ENCODE data around the gene MPRIP.

DNA sequence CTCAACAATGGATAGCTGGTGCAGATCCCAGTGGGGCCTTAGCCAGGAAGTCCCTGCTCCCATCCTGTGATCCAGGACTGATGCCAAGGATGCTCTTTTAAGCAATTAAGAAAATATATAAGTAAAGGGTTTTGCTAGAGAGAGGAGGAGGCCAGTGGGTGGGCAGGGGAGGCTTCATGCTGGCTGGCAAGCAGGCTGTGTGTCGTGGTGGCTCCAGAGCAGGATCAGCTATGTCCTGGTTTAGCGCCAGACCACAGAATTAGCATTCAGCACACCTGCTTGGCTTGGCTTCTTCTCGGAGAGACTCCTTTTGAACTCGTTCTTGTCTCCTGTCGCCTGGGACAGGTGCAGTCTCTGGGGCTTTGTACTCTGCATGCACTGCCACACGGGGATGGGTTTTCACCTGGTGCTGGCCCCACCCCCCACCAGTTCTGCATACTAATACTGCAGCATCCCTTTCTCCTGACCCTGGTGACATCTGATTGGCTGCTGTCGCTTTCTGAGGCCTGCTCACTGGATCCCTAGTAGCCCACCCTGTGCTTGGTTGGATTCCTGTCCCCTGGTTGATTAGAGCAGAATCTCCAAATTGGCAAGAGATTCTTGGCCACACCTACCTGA is 97.8 kb downstream of the MPRIP start:
- TF ChIP-seq, protein P1, sequence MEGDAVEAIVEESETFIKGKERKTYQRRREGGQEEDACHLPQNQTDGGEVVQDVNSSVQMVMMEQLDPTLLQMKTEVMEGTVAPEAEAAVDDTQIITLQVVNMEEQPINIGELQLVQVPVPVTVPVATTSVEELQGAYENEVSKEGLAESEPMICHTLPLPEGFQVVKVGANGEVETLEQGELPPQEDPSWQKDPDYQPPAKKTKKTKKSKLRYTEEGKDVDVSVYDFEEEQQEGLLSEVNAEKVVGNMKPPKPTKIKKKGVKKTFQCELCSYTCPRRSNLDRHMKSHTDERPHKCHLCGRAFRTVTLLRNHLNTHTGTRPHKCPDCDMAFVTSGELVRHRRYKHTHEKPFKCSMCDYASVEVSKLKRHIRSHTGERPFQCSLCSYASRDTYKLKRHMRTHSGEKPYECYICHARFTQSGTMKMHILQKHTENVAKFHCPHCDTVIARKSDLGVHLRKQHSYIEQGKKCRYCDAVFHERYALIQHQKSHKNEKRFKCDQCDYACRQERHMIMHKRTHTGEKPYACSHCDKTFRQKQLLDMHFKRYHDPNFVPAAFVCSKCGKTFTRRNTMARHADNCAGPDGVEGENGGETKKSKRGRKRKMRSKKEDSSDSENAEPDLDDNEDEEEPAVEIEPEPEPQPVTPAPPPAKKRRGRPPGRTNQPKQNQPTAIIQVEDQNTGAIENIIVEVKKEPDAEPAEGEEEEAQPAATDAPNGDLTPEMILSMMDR (IDR thresholded peaks at IDR 0.05), result no peak
- no peak for TF ChIP-seq POLR2A (IDR thresholded peaks at IDR 0.05)
